ENCODE measurements around the gene SGMS2.

Gene SGMS2

DNA sequence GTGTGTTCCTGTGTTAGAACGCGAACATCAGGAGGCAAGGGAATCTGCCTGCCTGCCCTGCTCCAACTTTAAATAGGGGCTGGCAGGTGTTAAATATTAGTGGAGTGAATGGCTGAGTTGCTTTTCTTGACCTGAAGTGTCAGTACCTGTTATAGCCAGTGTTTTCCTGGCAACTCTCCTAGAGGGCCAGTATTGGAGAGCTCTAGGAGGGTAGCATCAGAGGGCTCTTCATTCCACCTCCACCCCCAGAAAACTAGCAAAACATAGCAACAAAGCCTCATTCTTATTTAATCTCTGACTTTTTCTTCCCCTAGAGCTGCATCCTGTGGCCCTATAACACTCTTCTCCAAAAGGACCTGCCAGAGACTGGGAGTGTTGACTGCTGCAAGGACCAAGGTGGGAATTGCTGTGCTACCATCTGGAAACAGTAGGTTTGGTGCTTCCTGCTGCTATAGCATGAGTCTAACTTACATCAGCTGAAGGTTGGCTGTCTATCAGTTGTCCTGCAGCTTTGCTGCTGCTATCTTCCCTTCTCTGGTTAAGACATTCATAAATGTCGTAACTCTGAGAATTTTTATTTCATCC lies 33.5 kb downstream of the SGMS2 start:
- TF ChIP-seq, protein P1, sequence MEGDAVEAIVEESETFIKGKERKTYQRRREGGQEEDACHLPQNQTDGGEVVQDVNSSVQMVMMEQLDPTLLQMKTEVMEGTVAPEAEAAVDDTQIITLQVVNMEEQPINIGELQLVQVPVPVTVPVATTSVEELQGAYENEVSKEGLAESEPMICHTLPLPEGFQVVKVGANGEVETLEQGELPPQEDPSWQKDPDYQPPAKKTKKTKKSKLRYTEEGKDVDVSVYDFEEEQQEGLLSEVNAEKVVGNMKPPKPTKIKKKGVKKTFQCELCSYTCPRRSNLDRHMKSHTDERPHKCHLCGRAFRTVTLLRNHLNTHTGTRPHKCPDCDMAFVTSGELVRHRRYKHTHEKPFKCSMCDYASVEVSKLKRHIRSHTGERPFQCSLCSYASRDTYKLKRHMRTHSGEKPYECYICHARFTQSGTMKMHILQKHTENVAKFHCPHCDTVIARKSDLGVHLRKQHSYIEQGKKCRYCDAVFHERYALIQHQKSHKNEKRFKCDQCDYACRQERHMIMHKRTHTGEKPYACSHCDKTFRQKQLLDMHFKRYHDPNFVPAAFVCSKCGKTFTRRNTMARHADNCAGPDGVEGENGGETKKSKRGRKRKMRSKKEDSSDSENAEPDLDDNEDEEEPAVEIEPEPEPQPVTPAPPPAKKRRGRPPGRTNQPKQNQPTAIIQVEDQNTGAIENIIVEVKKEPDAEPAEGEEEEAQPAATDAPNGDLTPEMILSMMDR (conservative IDR thresholded peaks at IDR 0.05; ENCODE audit: low read depth): no peak
- DNase-seq (ENCODE audit: low spot score): no peak
- POLR2A ChIA-PET (ENCODE audit: low non-redundant PET): no interaction called here
- CTCF ChIA-PET: no interaction called here
- H3K27ac ChIP-seq: no peak overlapping the region

DNA sequence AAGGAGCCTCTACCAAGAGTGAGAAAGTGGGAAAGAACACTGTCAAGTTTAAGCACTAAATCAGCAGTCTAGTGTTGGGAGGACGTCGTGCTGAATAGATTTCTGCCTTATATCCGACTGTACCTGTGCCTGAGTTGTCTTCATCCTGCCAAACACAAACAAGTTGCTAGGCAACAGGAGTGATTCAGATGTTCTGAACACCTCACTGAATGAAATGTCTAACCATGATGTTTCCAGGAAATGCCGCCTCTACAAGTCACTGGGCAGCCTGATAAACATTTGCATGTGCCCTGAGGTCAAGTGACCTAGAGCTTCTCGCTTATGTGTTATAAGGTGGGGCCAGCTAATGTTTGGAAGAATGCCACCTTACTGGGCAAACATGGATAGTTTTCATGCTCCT lies 37.9 kb downstream of the SGMS2 start:
- TF ChIP-seq, protein P1 (conservative IDR thresholded peaks at IDR 0.05; ENCODE audit: low read depth): no peak
- POLR2A ChIA-PET (ENCODE audit: low non-redundant PET): no interaction called here
- no peak overlapping the region for H3K27ac ChIP-seq
- DNase-seq (ENCODE audit: low spot score): peak; percentile 87
- CTCF ChIA-PET: no interaction called here

GRCh38 chr4:107863416-107863815 lies 38.7 kb downstream of the SGMS2 start:
- DNase-seq (ENCODE audit: low spot score): no peak
- TF ChIP-seq, protein P1 (conservative IDR thresholded peaks at IDR 0.05; ENCODE audit: low read depth): no peak
- ChIA-PET CTCF (no interaction called here), POLR2A (ENCODE audit: low non-redundant PET) (no interaction called here)
- no peak overlapping the region for H3K27ac ChIP-seq

- no peak overlapping the region for H3K27ac ChIP-seq
- CTCF ChIA-PET: no interaction called here
- POLR2A ChIA-PET (ENCODE audit: low non-redundant PET): no interaction called here
- DNase-seq (ENCODE audit: low spot score): peak; percentile 67
- TF ChIP-seq, protein P1 (conservative IDR thresholded peaks at IDR 0.05; ENCODE audit: low read depth): no peak
Observed at GRCh38 chr4:107863850-107864371, 39.2 kb downstream of the SGMS2 start.

DNA sequence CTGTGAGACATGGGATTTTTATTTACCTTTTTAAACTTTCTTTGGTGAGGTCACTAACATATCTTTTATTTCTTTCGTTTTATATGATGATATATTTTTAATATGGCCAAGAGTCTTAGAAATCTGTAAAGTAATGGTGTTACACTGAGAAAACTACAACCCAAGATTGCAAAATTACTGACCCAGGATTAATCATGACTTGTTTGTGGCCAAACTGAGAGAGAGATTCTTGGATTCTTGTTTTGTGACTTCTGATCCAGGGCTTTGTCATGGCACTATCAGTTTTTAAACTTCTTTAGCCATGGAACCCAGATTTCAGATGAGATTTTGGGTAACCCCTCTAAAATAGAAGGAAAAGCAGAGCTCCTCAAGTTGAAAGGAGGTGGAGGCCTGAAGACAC lies 42.0 kb downstream of the SGMS2 start:
- POLR2A ChIA-PET (ENCODE audit: low non-redundant PET): no interaction called here
- DNase-seq (ENCODE audit: low spot score): no peak
- TF ChIP-seq, protein P1 (conservative IDR thresholded peaks at IDR 0.05; ENCODE audit: low read depth): no peak
- H3K27ac ChIP-seq: no peak overlapping the region
- CTCF ChIA-PET: no interaction called here

GRCh38 chr4:107870236-107870635 lies 45.5 kb downstream of the SGMS2 start:
- TF ChIP-seq, protein P1 (conservative IDR thresholded peaks at IDR 0.05; ENCODE audit: low read depth): no peak
- no peak overlapping the region for H3K27ac ChIP-seq
- no peak for DNase-seq (ENCODE audit: low spot score)
- CTCF ChIA-PET: interaction anchor here (0.6 kb wide), 1 partner anchor 403 kb away, joined by 3 read pairs; no protein-coding TSS in a partner anchor
- POLR2A ChIA-PET (ENCODE audit: low non-redundant PET): interaction anchor here (0.9 kb wide), 1 partner anchor 44 kb away, joined by 3 read pairs; no protein-coding TSS in a partner anchor
